Loucy (cell line): ENCODE results near the gene SLC39A11.

ENCODE experiments used
- H2AFZ ChIP-seq: fragments of 200-600 bp; sonication (generic); 2 replicates; pipeline ENCODE4 v1.6.0; 2016; ENCODE audit warnings: antibody characterized with exemption, mild to moderate bottlenecking, low read length, moderate library complexity
- H3F3A ChIP-seq: fragments of 200-600 bp; 2 replicates; pipeline ENCODE4 v1.6.0; 2016; ENCODE audit warnings: antibody characterized with exemption, low read depth, mild to moderate bottlenecking
- H3K27me3 ChIP-seq: fragments of 200-600 bp; sonication (generic); 2 replicates; pipeline ENCODE4 v1.6.1; 2014; ENCODE audit warnings: low read length, mild to moderate bottlenecking; ENCODE audit not compliant: insufficient read depth, poor library complexity, severe bottlenecking
- H3K36me3 ChIP-seq: fragments of 200-600 bp; sonication (generic); 2 replicates; pipeline ENCODE4 v1.6.1; 2016; ENCODE audit warnings: low read length; ENCODE audit not compliant: insufficient read depth
- H3K4me1 ChIP-seq: fragments of 200-600 bp; sonication (generic); 2 replicates; pipeline ENCODE4 v1.5.1; 2014; ENCODE audit warnings: low read length, mild to moderate bottlenecking; ENCODE audit not compliant: insufficient read depth, poor library complexity, severe bottlenecking
- H3K4me2 ChIP-seq: fragments of 200-600 bp; sonication (generic); 2 replicates; pipeline ENCODE4 v1.6.0; 2014; ENCODE audit warnings: antibody characterized with exemption, low read length, low read depth, mild to moderate bottlenecking; ENCODE audit not compliant: poor library complexity, severe bottlenecking
- H3K4me3 ChIP-seq: fragments of 200-600 bp; sonication (generic); 2 replicates; pipeline ENCODE4 v1.5.1; 2014; ENCODE audit warnings: low read length, mild to moderate bottlenecking, mixed read lengths; ENCODE audit not compliant: poor library complexity, severe bottlenecking
- H3K79me2 ChIP-seq: fragments of 200-600 bp; sonication (generic); 2 replicates; pipeline ENCODE4 v1.6.1; 2014; ENCODE audit warnings: low read length; ENCODE audit not compliant: insufficient read depth
- H3K9ac ChIP-seq: fragments of 200-600 bp; sonication (generic); 2 replicates; pipeline ENCODE4 v1.6.0; 2014; ENCODE audit warnings: mild to moderate bottlenecking, low read depth, low read length, moderate library complexity; ENCODE audit not compliant: poor library complexity, severe bottlenecking
- H3K9me2 ChIP-seq: fragments of 200-600 bp; sonication (generic); replicated peaks from 2 replicates; pipeline ENCODE4 v1.6.1; 2016; ENCODE audit warnings: low read depth, low read length, mixed read lengths
- H3K9me3 ChIP-seq: fragments of 200-600 bp; sonication (generic); 2 replicates; pipeline ENCODE4 v1.6.1; 2014; ENCODE audit warnings: mild to moderate bottlenecking, antibody characterized with exemption, low read length, low read depth; ENCODE audit not compliant: insufficient read depth
- H4K20me1 ChIP-seq: fragments of 200-600 bp; sonication (generic); 2 replicates; pipeline ENCODE4 v1.6.0; 2014; ENCODE audit warnings: antibody characterized with exemption, low read length, mild to moderate bottlenecking; ENCODE audit not compliant: insufficient read depth, poor library complexity, severe bottlenecking
- EZH2phosphoT487 ChIP-seq: fragments of 200-600 bp; IDR thresholded peaks from 2 replicates; pipeline ENCODE4 v1.6.1; 2018; ENCODE audit warnings: antibody characterized with exemption, mild to moderate bottlenecking, moderate library complexity, borderline replicate concordance
- TF ChIP-seq, protein P1 (sequence below): fragments of 200-600 bp; sonication (generic); conservative IDR thresholded peaks from 2 replicates; pipeline ENCODE4 v1.5.1; 2014; ENCODE audit warnings: mild to moderate bottlenecking, antibody characterized with exemption, low read length

The SLC39A11 gene

DNA sequence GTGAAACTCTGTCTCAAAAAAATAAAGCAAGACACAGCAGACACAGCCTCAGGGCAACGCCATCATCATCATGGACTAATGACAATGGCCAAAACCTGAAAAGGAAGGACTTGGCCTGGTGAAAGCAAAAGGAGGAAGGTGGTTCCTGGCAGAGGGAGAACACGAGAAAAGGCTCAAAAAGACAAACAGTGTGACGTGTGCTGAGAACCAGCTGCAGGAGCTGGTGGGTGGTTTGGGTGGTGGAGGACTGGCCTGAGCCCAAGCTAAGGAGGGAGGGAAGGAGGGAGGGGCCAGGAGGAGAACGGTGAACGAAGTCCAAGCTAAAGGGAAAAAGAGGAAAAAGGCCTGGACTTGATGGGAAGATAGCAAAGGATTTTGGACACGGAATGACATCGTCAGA is 85.1 kb downstream of the SLC39A11 start:
- Histone ChIP-seq H3K36me3 (no peaks in the 10 kb centered on the region), H3K4me3 (no peak overlapping the region), H3K9me3 (no peaks in the 10 kb centered on the region), H3K4me2 (no peak overlapping the region), H3K9ac (no peak overlapping the region), H3K9me2 (no peaks in the 10 kb centered on the region), H3K4me1 (peaks cover 12% of the 10 kb centered on the region), H3F3A (peaks cover 6% of the 10 kb centered on the region; the same call in 1 of the 2 replicates), H3K79me2 (peaks cover 6% of the 10 kb centered on the region; the same call in 1 of the 2 replicates), H3K27me3 (no peaks in the 10 kb centered on the region), H2AFZ (no peak overlapping the region), H4K20me1 (no peaks in the 10 kb centered on the region)
- no peak for TF ChIP-seq EZH2phosphoT487
- TF ChIP-seq, protein P1, sequence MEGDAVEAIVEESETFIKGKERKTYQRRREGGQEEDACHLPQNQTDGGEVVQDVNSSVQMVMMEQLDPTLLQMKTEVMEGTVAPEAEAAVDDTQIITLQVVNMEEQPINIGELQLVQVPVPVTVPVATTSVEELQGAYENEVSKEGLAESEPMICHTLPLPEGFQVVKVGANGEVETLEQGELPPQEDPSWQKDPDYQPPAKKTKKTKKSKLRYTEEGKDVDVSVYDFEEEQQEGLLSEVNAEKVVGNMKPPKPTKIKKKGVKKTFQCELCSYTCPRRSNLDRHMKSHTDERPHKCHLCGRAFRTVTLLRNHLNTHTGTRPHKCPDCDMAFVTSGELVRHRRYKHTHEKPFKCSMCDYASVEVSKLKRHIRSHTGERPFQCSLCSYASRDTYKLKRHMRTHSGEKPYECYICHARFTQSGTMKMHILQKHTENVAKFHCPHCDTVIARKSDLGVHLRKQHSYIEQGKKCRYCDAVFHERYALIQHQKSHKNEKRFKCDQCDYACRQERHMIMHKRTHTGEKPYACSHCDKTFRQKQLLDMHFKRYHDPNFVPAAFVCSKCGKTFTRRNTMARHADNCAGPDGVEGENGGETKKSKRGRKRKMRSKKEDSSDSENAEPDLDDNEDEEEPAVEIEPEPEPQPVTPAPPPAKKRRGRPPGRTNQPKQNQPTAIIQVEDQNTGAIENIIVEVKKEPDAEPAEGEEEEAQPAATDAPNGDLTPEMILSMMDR = no peak

DNA sequence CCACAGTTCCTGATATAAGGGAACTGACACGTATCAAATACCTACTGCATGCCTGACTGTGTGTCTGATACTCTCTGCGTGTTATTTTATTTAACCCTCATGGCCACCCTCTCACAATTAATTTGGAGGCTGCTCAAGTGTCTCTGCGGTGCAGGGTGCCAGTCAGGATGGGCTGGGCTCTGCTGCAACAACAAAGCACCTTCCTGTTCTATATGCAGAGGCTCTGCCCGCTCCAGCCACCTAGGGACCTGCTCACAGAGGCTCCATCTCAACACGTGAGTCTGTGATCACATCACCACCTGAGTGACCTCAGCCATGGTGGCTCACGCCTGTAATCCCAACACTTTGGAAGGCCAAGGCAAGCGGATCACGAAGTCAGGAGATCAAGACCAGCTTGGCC is 87.1 kb downstream of the SLC39A11 start:
- Histone ChIP-seq H3F3A (peaks cover under 1% of the 10 kb centered on the region; the same call in 1 of the 2 replicates), H3K27me3 (no peaks in the 10 kb centered on the region), H2AFZ (no peak overlapping the region), H3K9me3 (no peaks in the 10 kb centered on the region), H3K79me2 (peaks cover 6% of the 10 kb centered on the region; the same call in 1 of the 2 replicates), H3K4me3 (no peak overlapping the region), H3K4me1 (peaks cover 14% of the 10 kb centered on the region), H3K36me3 (no peaks in the 10 kb centered on the region), H3K9me2 (no peaks in the 10 kb centered on the region), H3K9ac (no peak overlapping the region), H4K20me1 (no peaks in the 10 kb centered on the region), H3K4me2 (no peak overlapping the region)
- TF ChIP-seq EZH2phosphoT487 = no peak
- TF ChIP-seq, protein P1 = no peak

DNA sequence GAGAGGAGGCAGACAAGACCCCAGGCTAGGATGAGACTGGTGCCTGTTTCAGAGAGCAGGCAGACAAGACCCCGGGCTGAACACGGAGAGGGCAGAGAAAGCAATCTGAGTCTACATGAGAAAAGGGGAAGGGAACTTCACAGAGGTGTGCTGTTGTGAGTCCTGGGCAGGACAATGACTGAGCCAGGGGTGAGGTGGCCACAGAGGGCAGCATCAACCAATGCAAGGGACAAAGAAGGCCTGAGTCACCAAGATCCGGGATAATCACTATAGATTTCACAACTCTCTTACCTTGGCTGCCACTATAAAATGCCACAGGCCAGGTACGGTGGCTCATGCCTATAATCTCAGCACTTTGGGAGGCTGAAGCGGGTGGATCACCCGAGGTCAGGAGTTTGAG is 89.0 kb downstream of the SLC39A11 start:
- Histone ChIP-seq H3K4me3 (no peak overlapping the region), H3K4me1 (peaks cover 13% of the 10 kb centered on the region), H4K20me1 (no peaks in the 10 kb centered on the region), H2AFZ (no peak overlapping the region), H3K9ac (no peak overlapping the region), H3K27me3 (no peaks in the 10 kb centered on the region), H3K4me2 (no peak overlapping the region), H3K36me3 (no peaks in the 10 kb centered on the region), H3F3A (no peaks in the 10 kb centered on the region), H3K9me3 (no peaks in the 10 kb centered on the region), H3K79me2 (peaks cover 6% of the 10 kb centered on the region; the same call in 1 of the 2 replicates), H3K9me2 (no peaks in the 10 kb centered on the region)
- TF ChIP-seq EZH2phosphoT487 = no peak
- TF ChIP-seq, protein P1 = no peak
